ENCODE measurements around the gene ALG14.

- no peak for TF ChIP-seq CTCF (IDR thresholded peaks at IDR 0.05; ENCODE audit: low read depth, low read length, poor library complexity, severe bottlenecking)
- no peak for TF ChIP-seq EZH2phosphoT487 (IDR thresholded peaks at IDR 0.05; ENCODE audit: borderline replicate concordance, low read length)
Observed at GRCh38 chr1:94925004-94925403, 147.7 kb downstream of the ALG14 start.

Measured in DOHH2 (cell line).